Measurements from ENCODE around the gene FAM210B. TPM values are rescaled to one million over a fixed set of nuclear protein-coding genes. Genes with fewer than 3 reads are reported as not detected.

Gene FAM210B
- total and polyA plus RNA-seq, 9 donors: 61.5 to 148 (median 120) TPM

DNA sequence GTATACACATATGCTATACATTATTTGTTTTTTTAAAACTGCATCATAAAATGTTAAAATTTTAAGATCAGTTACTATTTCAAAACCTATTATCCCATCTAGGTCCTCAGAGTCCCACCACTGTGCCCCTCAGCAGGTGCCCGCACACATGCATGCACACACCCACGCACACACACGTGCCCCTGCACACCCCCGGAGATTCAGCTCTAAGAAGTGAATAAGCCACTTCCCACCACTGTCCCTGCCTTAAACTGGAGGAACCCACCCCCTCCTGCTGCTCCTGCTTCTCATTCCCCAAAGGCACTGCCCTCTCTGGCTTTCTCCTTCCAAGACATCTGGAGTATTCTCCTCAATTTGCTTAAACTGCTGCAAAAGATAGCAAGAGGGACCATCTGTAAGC, 5.4 kb upstream of the FAM210B start:
- Histone ChIP-seq H3K4me1 (ENCODE audit: insufficient read depth) (no peaks in the 10 kb centered on the region), H3K36me3 (no peaks in the 10 kb centered on the region), H3K9me3 (no peaks in the 10 kb centered on the region), H3K27me3 (no peaks in the 10 kb centered on the region), H3K27ac (no peak overlapping the region), H3K4me3 (no peak overlapping the region)
- TF ChIP-seq EP300 (IDR thresholded peaks at IDR 0.05) (no peak), POLR2A (IDR thresholded peaks at IDR 0.05) (no peak)
- TF ChIP-seq, protein P1, sequence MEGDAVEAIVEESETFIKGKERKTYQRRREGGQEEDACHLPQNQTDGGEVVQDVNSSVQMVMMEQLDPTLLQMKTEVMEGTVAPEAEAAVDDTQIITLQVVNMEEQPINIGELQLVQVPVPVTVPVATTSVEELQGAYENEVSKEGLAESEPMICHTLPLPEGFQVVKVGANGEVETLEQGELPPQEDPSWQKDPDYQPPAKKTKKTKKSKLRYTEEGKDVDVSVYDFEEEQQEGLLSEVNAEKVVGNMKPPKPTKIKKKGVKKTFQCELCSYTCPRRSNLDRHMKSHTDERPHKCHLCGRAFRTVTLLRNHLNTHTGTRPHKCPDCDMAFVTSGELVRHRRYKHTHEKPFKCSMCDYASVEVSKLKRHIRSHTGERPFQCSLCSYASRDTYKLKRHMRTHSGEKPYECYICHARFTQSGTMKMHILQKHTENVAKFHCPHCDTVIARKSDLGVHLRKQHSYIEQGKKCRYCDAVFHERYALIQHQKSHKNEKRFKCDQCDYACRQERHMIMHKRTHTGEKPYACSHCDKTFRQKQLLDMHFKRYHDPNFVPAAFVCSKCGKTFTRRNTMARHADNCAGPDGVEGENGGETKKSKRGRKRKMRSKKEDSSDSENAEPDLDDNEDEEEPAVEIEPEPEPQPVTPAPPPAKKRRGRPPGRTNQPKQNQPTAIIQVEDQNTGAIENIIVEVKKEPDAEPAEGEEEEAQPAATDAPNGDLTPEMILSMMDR (IDR thresholded peaks at IDR 0.05): no peak
- WGBS, 3 donors: 51 to 86% (median 60%) methylated on average over 4 of the region's 4 CpGs
- intact Hi-C loops (cut with DNase I): no loop called here
- DNase-seq: no peak

DNA sequence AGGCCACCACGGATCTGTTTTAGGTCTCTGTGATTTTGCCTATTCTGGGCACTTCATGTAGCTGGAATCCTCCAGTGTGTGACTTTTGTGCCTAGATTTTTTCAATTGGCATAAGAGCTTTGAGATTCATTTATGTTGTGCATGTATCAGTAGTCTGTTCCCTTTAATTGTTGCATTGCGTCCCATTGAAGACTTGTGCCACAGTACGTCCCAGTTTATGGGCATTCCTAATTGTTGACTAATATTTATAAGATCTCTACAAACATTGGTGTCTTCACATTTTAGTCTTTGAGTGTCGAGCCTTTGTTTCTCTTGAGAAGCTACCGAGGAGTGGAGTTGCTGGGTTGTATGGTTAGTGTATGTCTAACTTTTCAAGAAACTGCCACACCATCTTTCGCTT, 704 bp upstream of the FAM210B start:
- TF ChIP-seq POLR2A (IDR thresholded peaks at IDR 0.05) (no peak), EP300 (IDR thresholded peaks at IDR 0.05) (no peak)
- TF ChIP-seq, protein P1 (IDR thresholded peaks at IDR 0.05): no peak
- H3K27me3 ChIP-seq: no peaks in the 10 kb centered on the region
- H3K4me3 ChIP-seq: no peak overlapping the region
- H3K36me3 ChIP-seq: no peaks in the 10 kb centered on the region
- DNase-seq: no peak
- intact Hi-C loops (cut with DNase I): no loop called here
- no peak overlapping the region for H3K27ac ChIP-seq
- 53 to 56% (median 55%) methylated on average over 6 of the region's 6 CpGs for WGBS, 3 donors
- no peaks in the 10 kb centered on the region for H3K9me3 ChIP-seq
- H3K4me1 ChIP-seq (ENCODE audit: insufficient read depth): peaks cover 19% of the 10 kb centered on the region

DNA sequence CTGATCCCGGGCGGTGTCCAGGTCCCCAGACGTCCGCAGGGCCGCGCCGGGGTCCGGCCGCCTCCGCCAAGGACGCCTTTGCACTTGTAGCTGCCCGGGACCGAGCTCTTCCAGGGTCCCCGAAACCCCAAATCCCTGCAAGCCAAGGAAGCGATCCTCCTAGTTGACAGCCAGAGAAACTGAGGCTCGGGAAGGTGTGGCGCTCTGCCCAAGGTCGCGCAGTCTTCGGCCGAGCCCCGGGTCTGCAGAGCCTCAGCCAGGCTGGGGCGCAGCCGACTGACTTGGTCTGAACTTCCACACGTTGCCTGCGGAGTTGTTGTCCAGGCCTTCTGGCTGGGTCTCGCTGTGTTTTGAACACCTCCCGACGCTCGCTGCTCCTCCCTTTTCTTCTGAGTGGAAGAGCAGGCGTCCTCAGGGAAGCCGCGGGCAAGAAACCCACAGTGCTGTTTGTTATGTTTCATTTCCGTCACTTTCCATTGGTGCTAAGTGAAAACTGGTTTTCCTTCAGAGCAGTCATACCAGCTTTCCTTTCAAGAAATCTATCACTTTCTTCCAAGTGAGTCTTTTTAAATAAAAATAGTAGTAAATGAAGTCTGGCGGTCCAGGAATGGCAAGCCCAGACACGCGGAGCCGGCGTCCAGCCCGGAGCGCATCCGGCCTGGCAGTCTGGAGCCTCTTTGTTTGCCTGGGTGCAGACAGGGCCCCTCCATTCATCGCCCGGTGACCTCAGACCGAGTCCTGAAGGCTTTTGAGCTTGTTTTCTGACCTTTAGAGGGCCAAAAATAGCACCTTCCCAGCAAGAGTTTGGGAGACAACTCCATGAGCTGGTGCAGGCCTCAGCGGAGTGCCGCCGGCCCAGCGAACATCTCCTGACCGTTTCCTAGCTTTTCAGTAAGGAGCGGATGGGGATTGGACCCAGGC, 698 bp downstream of the FAM210B start:
- TF ChIP-seq EP300 (IDR thresholded peaks at IDR 0.05): no peak
- TF ChIP-seq, protein P1 (IDR thresholded peaks at IDR 0.05): no peak
- Histone ChIP-seq H3K36me3 (no peaks in the 10 kb centered on the region), H3K4me1 (ENCODE audit: insufficient read depth) (peaks cover 23% of the 10 kb centered on the region), H3K4me3 (peak overlapping the region; percentile 70), H3K27me3 (no peaks in the 10 kb centered on the region), H3K9me3 (no peaks in the 10 kb centered on the region), H3K27ac (peak overlapping the region; percentile 70 to 92)
- 1 to 3% (median 2%) methylated on average over 37 to 51 of the region's 51 CpGs for WGBS, 3 donors
- intact Hi-C loops (cut with DNase I): no loop called here
- peak; percentile 54 to 79 (median 66) for DNase-seq

DNA sequence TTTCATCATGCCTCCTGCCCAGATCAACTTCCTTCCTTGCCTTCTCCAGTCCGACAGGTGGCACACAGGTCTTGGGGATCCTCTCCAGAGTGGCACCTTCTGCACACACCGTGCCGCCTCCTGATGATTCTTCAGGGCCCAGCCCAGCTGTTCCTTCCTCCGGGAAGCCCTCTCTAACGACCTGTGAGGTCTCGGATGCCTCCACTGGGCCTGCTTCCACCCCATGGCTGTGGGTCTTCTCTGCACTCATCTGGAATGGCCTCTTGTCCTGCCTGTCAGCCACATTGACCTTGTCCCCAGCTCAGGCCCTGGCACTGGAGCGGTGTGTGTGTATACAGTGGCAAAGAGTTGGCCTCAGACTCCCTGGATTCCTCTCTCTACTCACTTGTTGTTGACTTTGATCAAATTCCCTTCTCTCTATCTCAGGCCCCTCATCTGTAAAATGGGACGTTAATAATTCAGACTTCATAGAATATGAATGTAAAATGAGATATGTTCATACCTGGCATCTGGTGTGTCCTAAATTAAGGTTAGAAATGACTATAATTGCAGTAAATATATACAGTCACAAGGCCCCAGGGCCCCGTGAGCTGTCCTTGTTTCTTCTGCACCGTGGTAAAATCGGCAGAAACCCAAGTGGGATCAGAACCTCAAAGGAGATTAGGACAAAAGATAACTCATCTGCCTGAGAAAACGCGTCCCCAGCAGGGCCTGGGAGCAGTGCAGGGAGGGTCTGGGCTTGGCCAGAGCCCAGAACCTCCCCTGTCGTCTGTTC, 1.5 kb downstream of the FAM210B start:
- no peaks in the 10 kb centered on the region for H3K36me3 ChIP-seq
- DNase-seq: peak in 1 of 5 donors; percentile 20
- no peaks in the 10 kb centered on the region for H3K9me3 ChIP-seq
- no peaks in the 10 kb centered on the region for H3K27me3 ChIP-seq
- peaks cover 23% of the 10 kb centered on the region for H3K4me1 ChIP-seq (ENCODE audit: insufficient read depth)
- TF ChIP-seq POLR2A (IDR thresholded peaks at IDR 0.05): no peak
- TF ChIP-seq, protein P1 (IDR thresholded peaks at IDR 0.05): no peak
- TF ChIP-seq EP300 (IDR thresholded peaks at IDR 0.05): no peak
- peak overlapping the region; percentile 70 to 92 for H3K27ac ChIP-seq
- intact Hi-C loops (cut with DNase I): no loop called here
- H3K4me3 ChIP-seq: peak overlapping the region; percentile 70
- WGBS, 3 donors: 20 to 35% (median 21%) methylated on average over 14 of the region's 14 CpGs

Data from ovary (tissue), 9 donors.